AG04449 (cell line): ENCODE data around the gene MBOAT1.
A peak's percentile ranks its signal among the peaks of the same experiment; 100 is the strongest.

ENCODE experiments used
- CTCF ChIA-PET: fragments of 350-600 bp; formaldehyde crosslinking; extraction: SDS; loops from one replicate; lab custom pipeline; 2021; ENCODE audit warnings: antibody characterized with exemption; lab: Yijun Ruan, JAX
- POLR2A ChIA-PET: fragments of 400-600, 350-600 bp; formaldehyde crosslinking; extraction: SDS; loops from one replicate; lab custom pipeline; 2020; ENCODE audit warnings: antibody characterized with exemption, inconsistent platforms; lab: Yijun Ruan, JAX
- DNase-seq: peaks from one replicate; pipeline ENCODE4 v3.0.0-alpha.2; 2010; ENCODE audit warnings: low read depth, low spot score
- H3K4me3 ChIP-seq: 2 replicates; pipeline ENCODE4 v1.5.1; 2011; ENCODE audit warnings: low read depth, mild to moderate bottlenecking, control low read depth, low read length
- CTCF ChIP-seq: IDR thresholded peaks from one replicate; pipeline ENCODE4 v1.5.1; 2011; ENCODE audit warnings: mild to moderate bottlenecking, moderate library complexity, low read length, control low read depth, inconsistent platforms; ENCODE audit not compliant: insufficient read depth; ENCODE audit errors: missing control alignments

MBOAT1 gene

GRCh38 chr6:20096536-20096935 lies 115.7 kb downstream of the MBOAT1 start:
- TF ChIP-seq CTCF = no peak
- H3K4me3 ChIP-seq = no peak overlapping the region
- ChIA-PET POLR2A (no interaction called here), CTCF (interaction anchor here (2.3 kb wide), 1 partner anchor 30 kb away, joined by 9 read pairs; no protein-coding TSS in a partner anchor)
- no peak for DNase-seq

GRCh38 chr6:20095436-20095835 lies 116.8 kb downstream of the MBOAT1 start:
- no peak for TF ChIP-seq CTCF
- H3K4me3 ChIP-seq = no peak overlapping the region
- no peak for DNase-seq
- CTCF ChIA-PET = interaction anchor here (2.3 kb wide), 1 partner anchor 31 kb away, joined by 9 read pairs; no protein-coding TSS in a partner anchor
- POLR2A ChIA-PET = no interaction called here

- ChIA-PET CTCF (interaction anchor here (0.8 to 5.2 kb wide), 13 partner anchors 9 to 438 kb away, joined by 3 to 59 read pairs (median 4); no protein-coding TSS in a partner anchor), POLR2A (no interaction called here)
- peak; percentile 4 for DNase-seq
- TF ChIP-seq CTCF = peak; percentile 34
- H3K4me3 ChIP-seq = no peak overlapping the region
These were observed 120.2 kb downstream of the MBOAT1 start for GRCh38 chr6:20092071-20092566.

- ChIA-PET POLR2A (no interaction called here), CTCF (interaction anchor here (1.2 kb wide), 1 partner anchor 443 kb away, joined by 3 read pairs; no protein-coding TSS in a partner anchor)
- no peak for TF ChIP-seq CTCF
- DNase-seq = no peak
- no peak overlapping the region for H3K4me3 ChIP-seq
These were observed 125.3 kb downstream of the MBOAT1 start for GRCh38 chr6:20086992-20087391.

GRCh38 chr6:20085817-20086216 lies 126.5 kb downstream of the MBOAT1 start:
- H3K4me3 ChIP-seq = no peak overlapping the region
- no peak for DNase-seq
- no peak for TF ChIP-seq CTCF
- ChIA-PET CTCF (no interaction called here), POLR2A (no interaction called here)

- ChIA-PET POLR2A (no interaction called here), CTCF (no interaction called here)
- no peak overlapping the region for H3K4me3 ChIP-seq
These were observed 127.9 kb downstream of the MBOAT1 start for GRCh38 chr6:20084411-20084810.

More at GRCh38 chr6:20084411-20084810, 127.9 kb downstream of the MBOAT1 start:
- TF ChIP-seq CTCF = no peak
- DNase-seq = no peak
